PC-9 (cell line): ENCODE results near the gene CATSPERB. TPM values are rescaled to one million over a fixed set of nuclear protein-coding genes. Genes with fewer than 3 reads are reported as not detected.
"Not testable (repeated sequence)": the region's sequence is repeated elsewhere in the genome, so short reads cannot be mapped to it uniquely, and the experiment has no call there.

Experiments used
- BruUV-seq: library from RNA; stranded (reverse); fragments of 400-500 nt; replicated peaks from 2 replicates; lab custom pipeline; 2021; lab: Mats Ljungman, UMichigan
- CTCF ChIA-PET: fragments of 300-600 bp; sonication (Branson Sonifier 250); formaldehyde crosslinking; loops from one replicate; lab custom pipeline; 2022; ENCODE audit warnings: antibody characterized with exemption; lab: Charles Lee
- POLR2A ChIA-PET: fragments of 300-600 bp; sonication (Branson Sonifier 250); formaldehyde crosslinking; loops from one replicate; lab custom pipeline; 2022; ENCODE audit warnings: antibody characterized with exemption; ENCODE audit not compliant: unreplicated experiment; lab: Charles Lee
- DNase-seq, 2 experiments: peaks; one replicate each; pipeline versions ENCODE4 v3.0.0 to v3.0.0-alpha.2; 2015 to 2022; ENCODE audit warnings: mixed read lengths in 1 of 2
- H2AFZ ChIP-seq: fragments of 200-600 bp; sonication (generic); 2 replicates; pipeline ENCODE4 v1.8.1; 2017; ENCODE audit warnings: antibody characterized with exemption
- H3F3A ChIP-seq: fragments of 200-600 bp; sonication (generic); 2 replicates; pipeline ENCODE4 v1.8.1; 2017; ENCODE audit warnings: antibody characterized with exemption, mild to moderate bottlenecking, low read depth; ENCODE audit not compliant: insufficient read depth
- H3K27ac ChIP-seq: fragments of 200-600 bp; sonication (generic); 2 replicates; pipeline ENCODE4 v1.6.1; 2016; ENCODE audit warnings: mixed run types
- H3K27me3 ChIP-seq: fragments of 200-600 bp; sonication (generic); 2 replicates; pipeline ENCODE4 v1.6.1; 2016; ENCODE audit warnings: low read depth, mixed run types; ENCODE audit not compliant: insufficient read depth
- H3K36me3 ChIP-seq: fragments of 200-600 bp; sonication (generic); 2 replicates; pipeline ENCODE4 v1.6.1; 2016; ENCODE audit warnings: low read depth, mixed run types
- H3K4me1 ChIP-seq: fragments of 200-600 bp; sonication (generic); replicated peaks from 2 replicates; pipeline ENCODE4 v1.6.1; 2016; ENCODE audit warnings: mixed run types; ENCODE audit not compliant: insufficient read depth
- H3K4me2 ChIP-seq: fragments of 200-600 bp; sonication (generic); 2 replicates; pipeline ENCODE4 v1.6.1; 2017; ENCODE audit warnings: mixed run types
- H3K4me3 ChIP-seq: fragments of 200-600 bp; sonication (generic); 2 replicates; pipeline ENCODE4 v1.6.1; 2016; ENCODE audit warnings: mixed run types
- H3K79me2 ChIP-seq: fragments of 200-600 bp; sonication (generic); 2 replicates; pipeline ENCODE4 v1.6.1; 2017; ENCODE audit warnings: low read depth, mixed run types
- H3K9me2 ChIP-seq: fragments of 200-600 bp; sonication (generic); 2 replicates; pipeline ENCODE4 v1.8.1; 2017; ENCODE audit warnings: mild to moderate bottlenecking; ENCODE audit not compliant: insufficient read depth
- H3K9me3 ChIP-seq: fragments of 200-600 bp; sonication (generic); 2 replicates; pipeline ENCODE4 v1.8.1; 2016; ENCODE audit warnings: low read depth; ENCODE audit not compliant: insufficient read depth
- H4K20me1 ChIP-seq: fragments of 200-600 bp; sonication (generic); 2 replicates; pipeline ENCODE4 v1.8.1; 2017; ENCODE audit not compliant: insufficient read depth
- CTCF ChIP-seq: fragments of 200-600 bp; sonication (generic); conservative IDR thresholded peaks from 2 replicates; pipeline ENCODE4 v1.6.1; 2017; ENCODE audit warnings: mixed run types, antibody characterized with exemption, mild to moderate bottlenecking, moderate library complexity
- EZH2 ChIP-seq: fragments of 200-600 bp; sonication (generic); IDR thresholded peaks from 2 replicates; pipeline ENCODE4 v1.8.0; 2017; ENCODE audit warnings: antibody characterized with exemption, low read depth
- intact Hi-C: fragments of 100-400 bp; cut with micrococcal nuclease; formaldehyde crosslinking; loops from one replicate; pipeline ENCODE4 v1.10.0; 2022; ENCODE audit not compliant: unreplicated experiment
- total RNA-seq: library from RNA; stranded (reverse); gene quantifications from 2 replicates; pipeline ENCODE4 v1.2.3, GENCODE V29; 2021

CATSPERB gene
- total RNA-seq, 1 experiment from 2014 or later: not detected

- no peaks in the 10 kb centered on the region for H3K9me2 ChIP-seq
- H2AFZ ChIP-seq: no peak overlapping the region
- no peaks in the 10 kb centered on the region for H3K27me3 ChIP-seq
- ChIA-PET POLR2A (no interaction called here), CTCF (no interaction called here)
- no peak overlapping the region for H3K4me2 ChIP-seq
- TF ChIP-seq EZH2 (no peak), CTCF (no peak)
- no peaks in the 10 kb centered on the region for H3K9me3 ChIP-seq
- no peak overlapping the region for H3K27ac ChIP-seq
- H4K20me1 ChIP-seq: no peaks in the 10 kb centered on the region
- BruUV-seq: no TSS peak
- H3K79me2 ChIP-seq: no peaks in the 10 kb centered on the region
- no peaks in the 10 kb centered on the region for H3F3A ChIP-seq
- no peaks in the 10 kb centered on the region for H3K36me3 ChIP-seq
- H3K4me3 ChIP-seq: no peak overlapping the region
- intact Hi-C loops: no loop called here
- H3K4me1 ChIP-seq: 0 out of 2 replicates have a peak, but pooled peaks cover 11% of the 10 kb centered on the region
- DNase-seq: no peak
Measured at GRCh38 chr14:91606851-91607250, 125.0 kb downstream of the CATSPERB start.

GRCh38 chr14:91604611-91605010, 127.3 kb downstream of the CATSPERB start:
- H3K27me3 ChIP-seq, DNase-seq, CTCF ChIA-PET, H3K79me2 ChIP-seq, H3K27ac ChIP-seq, H3K9me2 ChIP-seq, intact Hi-C loops, H3K4me2 ChIP-seq, POLR2A ChIA-PET, H3F3A ChIP-seq, H3K36me3 ChIP-seq, H2AFZ ChIP-seq, BruUV-seq, H4K20me1 ChIP-seq, H3K4me3 ChIP-seq, H3K9me3 ChIP-seq: not testable (repeated sequence)
- H3K4me1 ChIP-seq: 0 out of 2 replicates have a peak, but pooled peaks cover 11% of the 10 kb centered on the region

- Histone ChIP-seq H3K79me2 (no peaks in the 10 kb centered on the region), H3K4me1 (0 out of 2 replicates have a peak, but pooled peaks cover under 1% of the 10 kb centered on the region), H3K9me3 (no peaks in the 10 kb centered on the region), H4K20me1 (no peaks in the 10 kb centered on the region), H3K4me2 (no peak overlapping the region), H2AFZ (no peak overlapping the region), H3K27me3 (no peaks in the 10 kb centered on the region), H3K9me2 (no peaks in the 10 kb centered on the region), H3K4me3 (no peak overlapping the region), H3K27ac (no peak overlapping the region), H3K36me3 (no peaks in the 10 kb centered on the region), H3F3A (no peaks in the 10 kb centered on the region)
- TF ChIP-seq EZH2 (no peak), CTCF (no peak)
- CTCF ChIA-PET: no interaction called here
- DNase-seq: no peak
- intact Hi-C loops: no loop called here
- BruUV-seq: no TSS peak
- POLR2A ChIA-PET: no interaction called here
Measured at GRCh38 chr14:91599994-91600393, 131.9 kb downstream of the CATSPERB start.

GRCh38 chr14:91595736-91596135, 136.2 kb downstream of the CATSPERB start:
- intact Hi-C loops: no loop called here
- CTCF ChIA-PET: no interaction called here
- no TSS peak for BruUV-seq

GRCh38 chr14:91593957-91594356, 137.9 kb downstream of the CATSPERB start:
- intact Hi-C loops, H4K20me1 ChIP-seq, H3K36me3 ChIP-seq, H3K27ac ChIP-seq, H3K4me2 ChIP-seq, H3K4me1 ChIP-seq, H2AFZ ChIP-seq, H3K9me2 ChIP-seq, H3K79me2 ChIP-seq, POLR2A ChIA-PET, H3K9me3 ChIP-seq, H3K27me3 ChIP-seq, H3F3A ChIP-seq, DNase-seq, CTCF ChIA-PET, H3K4me3 ChIP-seq, BruUV-seq: not testable (repeated sequence)

More at GRCh38 chr14:91595736-91596135, 136.2 kb downstream of the CATSPERB start:
- H3F3A ChIP-seq: no peaks in the 10 kb centered on the region
- H3K9me2 ChIP-seq: no peaks in the 10 kb centered on the region
- H3K27ac ChIP-seq: no peak overlapping the region
- no peaks in the 10 kb centered on the region for H3K79me2 ChIP-seq
- POLR2A ChIA-PET: no interaction called here
- no peak overlapping the region for H3K4me2 ChIP-seq
- H3K4me3 ChIP-seq: no peak overlapping the region
- no peaks in the 10 kb centered on the region for H4K20me1 ChIP-seq
- no peaks in the 10 kb centered on the region for H3K27me3 ChIP-seq
- no peak for DNase-seq
- no peak overlapping the region for H2AFZ ChIP-seq
- no peaks in the 10 kb centered on the region for H3K36me3 ChIP-seq
- TF ChIP-seq EZH2 (no peak), CTCF (no peak)
- H3K4me1 ChIP-seq: no peaks in the 10 kb centered on the region
- no peaks in the 10 kb centered on the region for H3K9me3 ChIP-seq
